Rectal smooth muscle tissue (tissue), 1 donor: ENCODE results near the gene CAMK2B.

Source experiments
- H3K27ac ChIP-seq: one replicate; pipeline ENCODE4 v1.7.0; 2013; ENCODE audit warnings: low read depth, low read length, inconsistent platforms
- H3K27me3 ChIP-seq: one replicate; pipeline ENCODE4 v1.7.0; 2013; ENCODE audit warnings: low read length; ENCODE audit not compliant: control insufficient read depth, insufficient read depth
- H3K36me3 ChIP-seq: one replicate; pipeline ENCODE4 v1.7.0; 2013; ENCODE audit warnings: low read length; ENCODE audit not compliant: control insufficient read depth, insufficient read depth
- H3K4me1 ChIP-seq: one replicate; pipeline ENCODE4 v1.7.0; 2013; ENCODE audit warnings: low read length; ENCODE audit not compliant: control insufficient read depth, insufficient read depth
- H3K4me3 ChIP-seq: one replicate; pipeline ENCODE4 v1.7.0; 2013; ENCODE audit warnings: low read length
- H3K9ac ChIP-seq: one replicate; pipeline ENCODE4 v1.7.0; 2013; ENCODE audit warnings: low read length

Gene CAMK2B

DNA sequence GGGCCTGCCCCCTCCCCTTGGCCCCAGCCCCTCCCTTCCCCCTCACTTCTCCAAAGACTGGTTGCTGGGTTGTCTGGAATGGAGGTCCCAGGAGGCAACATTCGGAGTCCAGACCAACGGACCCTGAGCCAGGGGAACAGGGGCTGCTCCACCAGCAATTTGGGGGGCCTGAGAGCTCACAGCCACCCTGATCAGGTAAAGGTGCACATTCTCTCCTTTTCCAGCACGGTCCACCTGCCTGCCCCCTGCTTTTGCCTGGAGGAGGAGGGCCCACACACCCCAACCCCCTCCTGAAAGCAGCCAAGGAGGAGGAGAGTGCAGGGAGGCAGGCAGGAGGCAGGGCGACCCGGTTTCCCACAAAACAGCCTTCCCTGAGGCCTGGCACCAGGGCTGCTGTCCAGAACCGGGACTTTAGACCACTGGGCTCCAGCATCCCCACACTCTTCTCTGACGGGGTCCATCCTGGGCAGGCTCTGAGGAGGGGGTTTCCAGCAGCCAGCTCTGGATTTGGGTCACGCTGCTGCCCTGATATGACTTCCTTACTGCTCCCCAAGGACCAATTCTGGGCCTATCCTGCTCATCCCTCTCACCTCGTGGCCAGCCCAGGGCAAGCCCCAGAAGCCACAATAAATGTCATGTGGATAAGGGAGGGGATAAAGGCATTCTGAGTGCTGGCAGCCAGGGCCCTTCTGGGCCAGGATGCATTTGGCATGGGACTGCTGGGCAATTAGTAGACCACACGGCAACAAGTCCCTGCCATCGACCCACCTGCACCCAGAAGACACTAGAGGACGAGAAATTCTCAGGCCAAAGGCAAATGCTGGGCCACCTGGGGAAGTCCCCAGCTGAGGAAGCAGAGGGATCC lies 1.1 kb upstream of the CAMK2B start:
- Histone ChIP-seq H3K9ac (no peak overlapping the region), H3K36me3 (no peaks in the 10 kb centered on the region), H3K4me3 (no peak overlapping the region), H3K27me3 (peaks cover 14% of the 10 kb centered on the region), H3K27ac (no peak overlapping the region), H3K4me1 (no peaks in the 10 kb centered on the region)

DNA sequence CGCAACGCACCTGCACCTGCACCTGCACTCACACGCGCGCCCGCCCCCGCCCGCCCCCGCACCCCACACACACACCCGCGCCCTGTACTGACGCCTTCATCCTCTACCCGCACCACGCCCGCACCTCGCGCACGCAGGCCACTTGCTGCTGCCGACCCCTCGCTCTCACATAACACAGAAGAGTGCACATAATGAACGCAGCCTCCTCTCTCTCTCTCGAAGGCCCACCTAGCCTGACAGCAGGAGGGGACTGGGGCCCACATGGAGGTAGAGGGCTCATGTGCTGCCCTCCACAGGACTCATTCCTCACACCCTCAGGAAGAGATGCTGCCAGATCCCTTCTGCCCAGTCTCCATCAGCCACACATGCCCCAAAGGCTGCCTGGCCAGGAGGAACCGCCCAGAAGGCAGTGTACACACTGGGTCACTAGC lies 432 bp upstream of the CAMK2B start:
- no peak overlapping the region for H3K27ac ChIP-seq

DNA sequence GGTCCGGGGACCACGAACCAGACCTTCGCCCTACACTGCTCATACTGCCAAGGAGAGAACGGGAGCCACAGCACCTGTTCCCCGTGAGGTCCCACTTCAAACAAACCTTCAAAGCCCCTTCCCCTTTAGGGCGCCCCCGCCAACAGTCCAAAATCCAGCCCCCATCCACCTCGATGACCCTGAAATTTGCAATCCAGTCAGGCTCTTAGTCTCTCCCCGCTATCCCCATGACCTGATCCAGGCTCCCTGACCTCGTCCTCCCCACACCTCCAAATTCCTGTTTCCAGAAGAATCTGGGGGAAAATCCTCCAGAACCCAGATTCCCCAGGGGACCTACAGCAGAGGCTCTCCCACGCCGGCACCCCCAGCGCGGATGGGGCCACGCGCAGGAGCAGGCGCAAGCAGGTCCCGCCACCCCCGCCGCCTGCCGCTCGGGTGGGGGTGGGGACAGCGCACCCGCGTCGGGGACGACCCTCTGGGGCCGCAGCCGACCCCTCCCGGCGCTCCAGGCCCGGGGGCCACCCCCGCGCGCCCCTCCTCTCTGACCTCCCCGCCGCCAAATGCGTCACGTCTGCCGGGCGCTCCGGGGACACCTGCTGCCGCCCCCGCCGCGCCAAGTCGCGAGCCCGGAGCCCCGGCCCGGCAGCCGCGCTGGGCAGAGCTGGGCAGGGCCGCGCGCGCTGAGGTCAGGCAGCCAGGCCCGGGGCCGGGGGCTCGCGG lies 753 bp downstream of the CAMK2B start:
- H3K36me3 ChIP-seq, result no peaks in the 10 kb centered on the region
- H3K27me3 ChIP-seq, result peaks cover 14% of the 10 kb centered on the region
- H3K4me1 ChIP-seq, result no peaks in the 10 kb centered on the region
- H3K9ac ChIP-seq, result no peak overlapping the region
- no peak overlapping the region for H3K4me3 ChIP-seq
- H3K27ac ChIP-seq, result no peak overlapping the region

More for the DNA sequence above, 432 bp upstream of the CAMK2B start:
- Histone ChIP-seq H3K9ac (no peak overlapping the region), H3K36me3 (no peaks in the 10 kb centered on the region), H3K4me1 (no peaks in the 10 kb centered on the region), H3K4me3 (no peak overlapping the region), H3K27me3 (peaks cover 14% of the 10 kb centered on the region)

DNA sequence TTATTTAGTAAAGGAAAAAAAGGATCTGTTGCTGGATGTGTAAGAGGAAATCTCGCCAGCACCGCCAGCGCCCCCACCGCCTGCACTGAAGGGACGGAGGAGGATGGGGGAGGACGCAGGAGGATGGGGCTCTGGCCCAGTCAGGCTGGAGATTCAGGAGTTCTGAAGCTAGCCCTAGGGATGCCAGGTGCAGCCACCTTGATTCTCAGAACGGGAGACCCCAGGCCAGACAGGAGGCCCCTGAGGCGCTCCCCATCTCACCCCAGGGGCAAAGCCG lies 1.3 kb downstream of the CAMK2B start:
- H3K27ac ChIP-seq, result no peak overlapping the region
- H3K4me1 ChIP-seq, result no peaks in the 10 kb centered on the region
- no peaks in the 10 kb centered on the region for H3K36me3 ChIP-seq
- no peak overlapping the region for H3K9ac ChIP-seq
- H3K4me3 ChIP-seq, result no peak overlapping the region
- peaks cover 14% of the 10 kb centered on the region for H3K27me3 ChIP-seq

DNA sequence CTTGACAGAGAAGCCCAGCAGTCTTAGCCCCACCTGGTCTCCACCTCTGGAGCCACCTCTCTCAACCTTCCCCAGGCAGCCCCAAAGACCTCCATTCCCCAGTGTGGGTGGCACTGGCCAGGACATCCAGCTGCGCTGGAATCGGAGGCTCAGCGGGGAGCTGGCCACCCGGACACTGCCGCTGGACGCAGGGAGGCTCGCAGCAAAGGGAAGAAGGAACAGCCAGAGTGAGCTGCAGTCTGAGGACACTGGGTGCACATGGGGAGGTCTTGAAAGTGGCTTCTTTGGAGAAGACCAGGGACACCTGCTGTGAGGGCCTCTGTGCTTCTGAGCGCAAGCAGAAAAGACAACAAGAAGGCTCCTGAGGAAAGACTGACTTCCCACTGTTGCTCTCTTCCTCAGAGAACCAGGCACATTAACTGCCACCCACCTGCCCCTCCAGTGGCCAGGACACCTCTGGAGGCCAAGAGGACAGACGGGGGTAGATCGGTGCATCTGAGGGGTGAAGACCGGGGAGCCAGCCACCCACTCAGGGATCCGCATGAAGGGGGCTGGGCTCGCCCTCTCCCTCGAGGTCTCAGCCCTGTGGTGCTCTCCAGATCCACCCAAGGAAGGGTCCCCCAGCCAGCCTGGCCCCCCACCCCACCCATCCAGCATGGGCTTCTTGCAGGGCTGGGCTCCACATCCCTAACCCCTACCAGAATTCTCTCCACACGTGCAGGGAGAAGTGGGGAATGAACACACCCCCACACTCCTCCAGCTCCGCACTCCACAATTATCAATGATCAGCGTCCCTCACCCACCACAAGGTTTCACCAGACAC lies 1.8 kb downstream of the CAMK2B start:
- Histone ChIP-seq H3K27ac (no peak overlapping the region), H3K9ac (no peak overlapping the region), H3K36me3 (no peaks in the 10 kb centered on the region), H3K4me1 (no peaks in the 10 kb centered on the region), H3K27me3 (peaks cover 14% of the 10 kb centered on the region), H3K4me3 (no peak overlapping the region)

DNA sequence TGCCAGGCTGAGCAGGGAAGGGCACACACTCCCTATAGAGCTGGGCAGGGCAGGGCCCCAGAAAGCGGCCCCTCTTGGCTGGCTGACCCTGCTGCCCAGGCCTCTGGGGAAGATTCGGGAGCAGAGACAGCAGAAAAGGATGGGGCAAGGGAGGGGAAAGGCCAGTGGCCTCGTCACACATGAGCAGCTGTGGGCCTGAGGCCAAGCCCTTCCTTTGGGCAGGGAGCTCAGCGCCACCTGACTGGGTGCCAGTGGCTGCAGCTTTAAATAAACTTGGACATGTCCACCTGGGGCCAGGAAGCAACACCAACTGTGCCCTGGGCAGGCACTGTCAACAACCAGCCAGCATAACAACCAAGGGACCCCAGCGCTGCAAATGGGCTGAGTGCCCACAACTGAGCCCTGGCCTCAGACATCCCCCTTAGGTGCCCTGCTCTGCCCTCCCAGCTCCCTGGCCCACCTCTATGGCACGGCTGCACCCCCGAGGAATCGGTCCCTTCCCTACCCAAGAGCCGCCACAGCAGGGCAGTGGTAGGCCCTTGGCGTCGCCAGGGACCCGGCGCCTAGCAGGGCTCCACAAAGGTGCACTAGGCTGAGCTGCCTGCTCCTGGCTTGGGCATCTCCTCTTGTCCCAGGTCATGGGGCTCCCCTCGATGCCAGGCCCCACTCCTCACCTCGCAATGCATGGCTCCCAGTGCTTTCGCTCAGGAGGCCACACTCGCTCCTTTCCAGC lies 2.6 kb downstream of the CAMK2B start:
- peaks cover 14% of the 10 kb centered on the region for H3K27me3 ChIP-seq
- H3K4me3 ChIP-seq, result no peak overlapping the region
- no peak overlapping the region for H3K9ac ChIP-seq
- H3K36me3 ChIP-seq, result no peaks in the 10 kb centered on the region
- no peak overlapping the region for H3K27ac ChIP-seq
- no peaks in the 10 kb centered on the region for H3K4me1 ChIP-seq

DNA sequence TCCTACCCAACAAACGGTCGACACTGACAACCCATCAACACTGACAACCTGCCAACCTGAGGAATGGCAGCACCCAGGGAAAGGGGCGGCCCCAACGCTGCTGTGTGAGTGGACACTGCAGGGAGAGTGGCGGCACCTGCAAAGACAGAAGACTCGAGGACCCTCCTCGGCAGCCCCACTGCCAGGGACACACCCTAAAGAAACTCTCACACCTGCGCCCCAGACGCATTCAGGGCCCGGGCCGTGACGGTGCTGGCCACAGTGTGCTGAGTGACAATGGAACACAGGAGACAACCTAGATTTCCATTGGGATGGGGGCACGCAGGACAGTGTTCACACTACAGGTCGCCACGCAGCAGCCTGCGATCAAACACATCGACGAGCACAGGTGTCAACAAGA lies 3.6 kb downstream of the CAMK2B start:
- Histone ChIP-seq H3K4me3 (no peak overlapping the region), H3K27me3 (peaks cover 12% of the 10 kb centered on the region), H3K36me3 (no peaks in the 10 kb centered on the region), H3K4me1 (no peaks in the 10 kb centered on the region), H3K9ac (no peak overlapping the region), H3K27ac (no peak overlapping the region)

DNA sequence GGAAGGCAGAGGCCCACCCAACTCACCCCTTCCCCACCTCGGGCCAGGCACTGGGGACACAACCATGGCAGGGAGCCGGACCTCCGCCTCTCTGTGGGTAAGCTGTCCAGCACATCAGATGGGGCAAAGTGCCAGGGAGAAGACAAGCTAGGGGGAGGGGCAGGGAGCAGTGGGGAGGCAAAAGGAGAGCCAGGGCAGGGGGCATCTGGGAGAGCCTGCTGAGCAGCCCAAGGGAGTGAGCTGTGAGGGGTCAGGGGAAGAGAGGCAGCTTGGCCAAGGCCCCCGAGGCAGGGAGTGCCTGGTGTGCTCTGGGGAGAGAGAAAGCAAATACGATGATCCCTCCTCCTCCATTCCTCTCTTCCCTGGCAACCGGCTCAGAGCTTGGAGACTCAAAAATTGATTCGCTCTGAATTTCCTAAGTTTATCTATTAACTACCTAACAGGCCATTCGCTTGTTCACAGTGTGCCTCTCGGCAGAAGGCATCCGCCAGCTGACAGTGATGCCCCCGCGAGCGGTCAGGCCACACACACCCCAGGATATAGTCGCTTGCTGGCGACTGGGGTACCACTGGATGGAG lies 4.5 kb downstream of the CAMK2B start:
- Histone ChIP-seq H3K4me3 (no peak overlapping the region), H3K9ac (no peak overlapping the region), H3K36me3 (no peaks in the 10 kb centered on the region), H3K27ac (no peak overlapping the region), H3K4me1 (no peaks in the 10 kb centered on the region), H3K27me3 (peaks cover 5% of the 10 kb centered on the region)

DNA sequence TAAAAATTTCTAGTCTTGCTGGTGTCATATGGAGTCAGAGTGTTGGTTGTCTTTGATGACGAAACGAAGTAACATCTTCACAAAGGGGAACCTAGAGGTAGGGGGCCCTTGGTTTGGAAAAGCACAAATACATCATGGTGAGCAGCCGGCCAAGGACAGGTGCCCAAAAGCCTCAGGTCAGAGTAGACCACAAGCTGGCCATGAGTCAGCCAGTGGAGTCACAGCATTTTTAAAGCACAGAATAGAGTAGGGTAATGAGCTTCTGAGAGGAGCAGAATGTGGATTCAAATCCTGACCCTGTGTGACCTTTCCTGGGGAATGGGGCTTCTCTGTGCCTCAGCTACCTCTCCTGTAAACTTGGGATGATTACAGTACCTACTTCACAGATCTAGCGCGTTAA lies 5.3 kb downstream of the CAMK2B start:
- Histone ChIP-seq H3K36me3 (no peaks in the 10 kb centered on the region), H3K27me3 (peaks cover 4% of the 10 kb centered on the region), H3K27ac (no peak overlapping the region), H3K4me3 (no peak overlapping the region), H3K9ac (no peak overlapping the region), H3K4me1 (no peaks in the 10 kb centered on the region)

DNA sequence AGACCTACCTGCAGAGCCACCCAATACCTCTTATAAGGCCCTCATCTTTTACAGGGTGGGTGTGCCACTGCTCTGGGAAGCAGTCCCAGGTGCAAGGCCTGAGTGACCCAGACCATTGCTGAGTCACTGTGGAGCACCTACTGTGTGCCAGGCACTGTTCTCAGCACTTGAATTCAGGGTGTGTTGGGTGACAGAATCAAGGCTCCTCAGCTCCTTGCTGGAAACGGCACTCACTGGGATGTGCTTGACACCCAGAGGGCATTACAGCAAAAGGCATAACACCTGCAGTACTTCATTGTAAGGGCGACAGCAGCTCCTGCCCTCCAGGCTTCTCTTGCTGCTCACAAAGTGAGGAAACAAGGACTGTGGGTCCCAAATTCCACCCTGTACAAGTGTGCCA lies 7.1 kb downstream of the CAMK2B start:
- no peaks in the 10 kb centered on the region for H3K36me3 ChIP-seq
- H3K9ac ChIP-seq, result no peak overlapping the region
- no peak overlapping the region for H3K4me3 ChIP-seq
- no peaks in the 10 kb centered on the region for H3K4me1 ChIP-seq
- H3K27ac ChIP-seq, result no peak overlapping the region
- no peaks in the 10 kb centered on the region for H3K27me3 ChIP-seq

DNA sequence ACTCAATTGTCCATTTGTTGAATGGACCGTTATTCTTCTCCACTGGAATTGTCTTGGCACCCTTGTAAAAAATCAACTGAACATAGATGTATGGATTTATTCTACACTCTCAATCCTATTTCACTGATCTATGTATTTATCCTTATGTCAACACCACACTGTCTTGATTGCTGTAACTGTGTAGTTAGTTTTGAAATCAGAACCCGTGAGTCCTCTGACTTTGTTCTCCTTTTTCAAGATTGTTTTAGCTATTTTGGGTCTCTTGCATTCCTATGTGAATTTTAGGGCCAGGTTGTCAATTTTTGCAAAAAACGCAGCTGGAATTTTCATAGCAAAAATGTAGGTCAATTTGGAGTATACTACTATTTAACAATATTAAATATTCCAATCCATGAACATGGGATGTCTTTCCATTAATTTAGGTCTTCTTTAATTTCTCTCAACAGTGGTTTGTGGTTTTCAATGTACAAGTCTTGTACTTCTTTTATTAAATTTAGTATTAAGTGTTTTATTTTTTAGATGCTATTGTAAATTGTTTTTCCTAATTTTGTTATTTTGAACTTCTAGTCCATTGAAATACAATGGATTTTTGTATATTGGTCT lies 10.0 kb downstream of the CAMK2B start:
- Histone ChIP-seq H3K4me3 (no peak overlapping the region), H3K9ac (no peak overlapping the region), H3K27me3 (no peaks in the 10 kb centered on the region), H3K36me3 (no peaks in the 10 kb centered on the region), H3K4me1 (no peaks in the 10 kb centered on the region), H3K27ac (no peak overlapping the region)
